ENCODE data around the gene CYP2B6.
"Not testable (repeated sequence)": the region's sequence is repeated elsewhere in the genome, so short reads cannot be mapped to it uniquely, and the experiment has no call there.

Gene CYP2B6

GRCh38 chr19:40995355-40995754, 4.3 kb downstream of the CYP2B6 start:
- no peak overlapping the region for H3K4me3 ChIP-seq
- TF ChIP-seq CTCF (IDR thresholded peaks at IDR 0.05) = no peak
- no peak for DNase-seq (ENCODE audit: low spot score)
- H3K27ac ChIP-seq = no peak overlapping the region

- not testable (repeated sequence) for DNase-seq (ENCODE audit: low spot score); H3K27ac ChIP-seq; H3K4me3 ChIP-seq
Observed at GRCh38 chr19:40999018-40999417, 7.9 kb downstream of the CYP2B6 start.

- H3K27ac ChIP-seq = no peak overlapping the region
- no peak for DNase-seq (ENCODE audit: low spot score)
- H3K4me3 ChIP-seq = no peak overlapping the region
- TF ChIP-seq CTCF (IDR thresholded peaks at IDR 0.05) = no peak
Observed at GRCh38 chr19:41000310-41000737, 9.2 kb downstream of the CYP2B6 start.

GRCh38 chr19:41001243-41001971, 10.3 kb downstream of the CYP2B6 start:
- Histone ChIP-seq H3K4me3 (no peak overlapping the region), H3K27ac (no peak overlapping the region)
- no peak for TF ChIP-seq CTCF (IDR thresholded peaks at IDR 0.05)
- DNase-seq (ENCODE audit: low spot score) = no peak

- not testable (repeated sequence) for DNase-seq (ENCODE audit: low spot score); H3K27ac ChIP-seq; H3K4me3 ChIP-seq
Observed at GRCh38 chr19:41003656-41004055, 12.6 kb downstream of the CYP2B6 start.

GRCh38 chr19:41009700-41010235, 18.7 kb downstream of the CYP2B6 start:
- Histone ChIP-seq H3K27ac (no peak overlapping the region), H3K4me3 (no peak overlapping the region)
- no peak for DNase-seq (ENCODE audit: low spot score)
- TF ChIP-seq CTCF (IDR thresholded peaks at IDR 0.05) = no peak

- Histone ChIP-seq H3K4me3 (no peak overlapping the region), H3K27ac (no peak overlapping the region)
- TF ChIP-seq CTCF (IDR thresholded peaks at IDR 0.05) = no peak
- DNase-seq (ENCODE audit: low spot score) = no peak
Observed at GRCh38 chr19:41013359-41013758, 22.3 kb downstream of the CYP2B6 start.

GRCh38 chr19:41014643-41015042, 23.6 kb downstream of the CYP2B6 start:
- TF ChIP-seq CTCF (IDR thresholded peaks at IDR 0.05) = no peak
- DNase-seq (ENCODE audit: low spot score) = peak; percentile 8
- Histone ChIP-seq H3K27ac (no peak overlapping the region), H3K4me3 (no peak overlapping the region)

All from coronary artery (tissue), 2 donors.